Adrenal gland (tissue), 5 donors: ENCODE measurements around the gene MARCHF10.

ENCODE experiments used
- POLR2A ChIP-seq, 2 donors: fragments of 450-650 bp; IDR thresholded peaks; one replicate each; pipeline ENCODE4 v1.6.1; 2017; ENCODE audit warnings: antibody characterized with exemption in 2 of 2, mild to moderate bottlenecking in 2 of 2, moderate library complexity in 1 of 2
- TF ChIP-seq, protein P1 (sequence below), 6 experiments: fragments of 450-650 bp in 4 of 6; fragments of 200-600 bp in 2 of 6; sonication (generic) in 1 of 6; IDR thresholded peaks; 1 replicate in 5 of 6; 2 replicates in 1 of 6; pipeline versions ENCODE4 v1.5.1 to v1.8.0; 2016 to 2021; ENCODE audit warnings: antibody characterized with exemption in 6 of 6, mild to moderate bottlenecking in 2 of 6, moderate library complexity in 1 of 6
- donor health status: DM: no; HTN: no; CAD: no.

GRCh38 chr17:62689441-62690167 lies 118.5 kb downstream of the MARCHF10 start:
- TF ChIP-seq POLR2A (IDR thresholded peaks at IDR 0.05): no peak
- TF ChIP-seq, protein P1, sequence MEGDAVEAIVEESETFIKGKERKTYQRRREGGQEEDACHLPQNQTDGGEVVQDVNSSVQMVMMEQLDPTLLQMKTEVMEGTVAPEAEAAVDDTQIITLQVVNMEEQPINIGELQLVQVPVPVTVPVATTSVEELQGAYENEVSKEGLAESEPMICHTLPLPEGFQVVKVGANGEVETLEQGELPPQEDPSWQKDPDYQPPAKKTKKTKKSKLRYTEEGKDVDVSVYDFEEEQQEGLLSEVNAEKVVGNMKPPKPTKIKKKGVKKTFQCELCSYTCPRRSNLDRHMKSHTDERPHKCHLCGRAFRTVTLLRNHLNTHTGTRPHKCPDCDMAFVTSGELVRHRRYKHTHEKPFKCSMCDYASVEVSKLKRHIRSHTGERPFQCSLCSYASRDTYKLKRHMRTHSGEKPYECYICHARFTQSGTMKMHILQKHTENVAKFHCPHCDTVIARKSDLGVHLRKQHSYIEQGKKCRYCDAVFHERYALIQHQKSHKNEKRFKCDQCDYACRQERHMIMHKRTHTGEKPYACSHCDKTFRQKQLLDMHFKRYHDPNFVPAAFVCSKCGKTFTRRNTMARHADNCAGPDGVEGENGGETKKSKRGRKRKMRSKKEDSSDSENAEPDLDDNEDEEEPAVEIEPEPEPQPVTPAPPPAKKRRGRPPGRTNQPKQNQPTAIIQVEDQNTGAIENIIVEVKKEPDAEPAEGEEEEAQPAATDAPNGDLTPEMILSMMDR (IDR thresholded peaks at IDR 0.05): no peak
